ENCODE measurements around the gene SPATC1L.
"Not testable (repeated sequence)": the region's sequence is repeated elsewhere in the genome, so short reads cannot be mapped to it uniquely, and the experiment has no call there.

The SPATC1L gene

DNA sequence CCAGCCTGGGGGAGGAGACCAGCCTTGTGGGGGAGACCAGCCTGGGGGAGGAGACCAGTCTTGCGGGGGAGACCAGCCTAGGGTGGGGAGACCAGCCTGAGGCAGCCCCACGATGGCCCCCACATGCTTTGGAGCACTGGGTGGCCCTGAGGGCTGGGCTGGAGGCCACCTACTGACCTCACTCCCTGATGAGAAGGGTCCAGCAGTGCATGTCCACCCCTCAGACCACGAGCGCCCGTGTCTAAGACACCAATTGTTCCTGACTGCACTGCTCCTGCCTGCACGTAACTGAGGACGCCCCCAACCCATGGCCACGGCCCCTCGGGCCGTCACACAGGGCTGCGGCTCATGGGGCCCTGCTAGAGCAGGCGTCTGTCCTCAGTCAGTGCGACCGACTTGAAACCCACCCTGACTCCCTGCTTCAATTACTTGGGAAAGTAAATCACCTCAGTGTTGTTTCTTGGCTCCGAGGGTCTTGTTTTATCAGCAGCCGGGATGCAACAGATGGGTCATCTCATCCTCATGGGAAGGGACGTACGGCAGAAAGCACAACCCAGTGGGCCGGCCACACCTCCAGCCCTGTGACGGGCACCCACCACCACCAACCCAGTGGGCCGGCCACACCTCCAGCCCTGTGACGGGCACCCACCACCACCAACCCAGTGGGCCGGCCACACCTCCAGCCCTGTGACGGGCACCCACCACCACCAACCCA is at the start of gene SPATC1L:
TSS of gene SPATC1L (minus strand) at position 550 of the 715 bp plus-strand sequence. CDS start 1,643 bp downstream, outside the sequence.
- DNase-seq, result peak; percentile 61

- no peak for DNase-seq
These were observed 45.6 kb upstream of the SPATC1L start for GRCh38 chr21:46229923-46230260.

GRCh38 chr21:46229133-46229922 is 45.1 kb upstream of the SPATC1L start:
- DNase-seq, result peak; percentile 83

GRCh38 chr21:46228345-46229051 is 44.2 kb upstream of the SPATC1L start, which contains the start of gene LSS:
Gene LSS (minus strand): TSS chr21:46228774. CDS start chr21:46228745, 29 bp downstream.
- DNase-seq, result peak; percentile 97

GRCh38 chr21:46227811-46228344 is 43.6 kb upstream of the SPATC1L start:
- no peak for DNase-seq

GRCh38 chr21:46226920-46227599 is 42.8 kb upstream of the SPATC1L start:
- no peak for DNase-seq

DNA sequence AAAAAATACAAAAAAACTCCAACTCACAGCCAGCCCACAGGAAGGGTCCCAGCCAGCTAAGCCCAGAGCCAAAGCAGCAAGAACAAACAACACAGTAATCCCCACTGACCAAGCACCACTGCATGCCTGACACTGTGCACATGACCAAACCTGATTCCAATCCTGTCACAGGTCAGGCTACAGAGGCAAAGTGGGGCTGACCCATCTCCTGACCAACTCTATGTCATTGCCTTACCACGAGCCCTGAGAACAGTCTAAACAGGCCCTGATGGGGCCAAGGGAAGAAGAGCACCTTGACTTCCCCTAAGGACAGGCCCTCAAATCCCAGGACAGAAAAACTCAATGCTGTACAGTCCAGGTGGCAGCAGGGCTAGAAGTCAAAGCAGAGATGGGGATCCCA is 41.9 kb upstream of the SPATC1L start:
- no peak for DNase-seq

DNA sequence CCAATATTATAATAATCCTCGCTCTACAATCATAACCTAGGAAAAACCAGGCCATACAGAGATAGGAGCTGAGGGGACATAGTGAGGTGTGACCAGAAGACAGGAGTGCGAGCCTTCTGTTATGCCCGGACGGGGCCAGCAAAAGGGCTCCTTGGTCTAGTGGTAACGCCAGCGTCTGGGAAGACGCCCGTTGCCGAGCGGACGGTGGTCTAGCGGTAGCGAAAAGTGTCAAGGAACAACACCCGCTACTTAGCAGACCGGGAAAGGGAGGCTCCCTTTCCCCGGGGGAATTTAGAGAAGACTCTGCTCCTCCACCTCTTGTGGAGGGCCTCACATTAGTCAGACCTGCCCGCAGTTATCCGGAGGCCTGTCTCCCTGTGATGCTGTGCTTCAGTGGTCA is 39.4 kb upstream of the SPATC1L start:
- not testable (repeated sequence) for DNase-seq

DNA sequence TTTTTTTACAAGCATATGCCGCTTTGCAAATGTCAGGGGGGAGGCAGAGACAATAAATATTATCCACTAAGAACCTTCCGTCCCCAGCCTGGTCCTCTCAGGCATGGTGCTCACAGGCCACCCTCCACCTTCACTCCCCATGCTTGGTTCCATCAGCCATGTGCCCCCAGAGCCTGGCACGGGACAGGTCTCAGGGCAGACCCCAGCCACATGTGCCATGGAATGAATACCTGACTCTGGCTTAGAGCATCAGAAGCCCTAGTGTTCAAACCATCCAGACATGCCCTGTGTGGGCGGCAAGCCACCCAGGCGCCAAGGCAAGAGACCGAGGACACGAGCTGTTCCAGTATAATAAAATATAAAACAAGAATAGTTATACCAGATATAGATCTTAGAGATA is 39.0 kb upstream of the SPATC1L start:
- no peak for DNase-seq

GRCh38 chr21:46222436-46223116 is 38.3 kb upstream of the SPATC1L start:
- no peak for DNase-seq

DNA sequence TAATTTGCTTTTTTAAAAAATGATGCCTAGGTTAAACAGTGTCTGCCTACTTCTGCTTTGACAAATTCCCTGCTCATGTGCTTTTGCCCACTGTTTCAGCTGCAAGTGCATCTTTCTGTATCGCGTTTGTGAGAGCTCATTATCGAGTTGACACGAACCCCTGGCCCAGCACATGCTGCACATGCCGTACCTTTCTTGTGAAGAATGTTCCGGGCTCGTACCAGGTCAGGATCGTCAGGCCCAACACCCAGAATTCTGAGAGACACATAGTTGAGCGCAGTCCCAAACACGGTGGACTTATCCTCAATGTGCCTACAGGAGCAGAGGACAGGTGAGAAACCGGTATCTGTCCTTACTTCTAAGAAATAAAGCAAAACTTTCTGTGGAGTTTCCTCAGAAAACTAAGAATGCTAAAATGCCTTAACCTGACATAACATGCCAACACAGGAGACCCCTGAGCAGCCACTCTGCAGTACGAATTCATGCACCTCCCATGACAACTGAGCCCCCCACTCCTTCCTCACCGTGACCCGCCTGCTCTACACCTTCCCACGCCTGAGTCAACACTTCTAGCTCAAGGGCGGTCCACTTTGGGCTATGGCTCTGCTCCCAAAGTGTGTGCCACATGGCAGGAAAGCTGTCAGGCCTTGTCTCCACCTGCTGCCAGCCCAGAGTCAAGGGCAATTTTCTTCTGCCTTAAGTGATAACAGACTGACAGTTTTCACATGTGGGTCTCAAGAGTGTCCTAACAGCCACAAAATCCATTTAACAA is 37.6 kb upstream of the SPATC1L start:
- DNase-seq, result no peak

- DNase-seq, result no peak
These were observed 36.6 kb upstream of the SPATC1L start for GRCh38 chr21:46220847-46221246.

- DNase-seq, result peak; percentile 52
These were observed 36.1 kb upstream of the SPATC1L start for GRCh38 chr21:46220275-46220810.

DNA sequence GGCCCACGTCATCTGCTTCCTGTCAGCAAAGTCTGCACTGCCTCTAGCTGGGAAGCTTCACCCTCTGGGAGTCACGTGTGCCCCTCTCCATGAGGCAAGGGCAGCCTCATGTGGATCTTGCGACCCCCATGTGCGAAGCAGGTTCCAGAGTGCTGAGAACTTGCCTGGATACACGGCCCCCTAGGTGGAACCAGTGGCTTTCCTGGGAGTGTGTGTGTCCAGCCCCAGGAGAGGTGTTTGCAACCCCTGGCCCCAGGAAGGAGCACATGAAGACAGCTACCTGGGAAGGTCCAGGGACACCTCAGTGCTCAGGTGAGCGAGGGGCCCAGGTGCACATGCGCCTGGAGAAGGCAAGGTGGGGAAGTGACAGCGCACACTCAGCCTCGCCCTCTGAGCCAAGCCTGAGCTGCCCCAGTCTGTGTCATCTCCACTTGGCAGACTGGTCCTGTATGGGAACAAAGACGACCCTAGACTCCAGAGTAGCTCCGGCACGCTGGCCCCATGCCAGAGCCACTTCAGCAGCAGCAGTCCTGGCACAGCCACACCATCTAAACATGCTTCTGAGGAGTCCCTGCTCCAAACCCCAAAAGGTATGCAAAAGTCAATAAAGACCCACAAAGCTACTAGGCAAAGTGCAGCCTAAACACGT is 35.5 kb upstream of the SPATC1L start:
- peak; percentile 86 for DNase-seq

DNA sequence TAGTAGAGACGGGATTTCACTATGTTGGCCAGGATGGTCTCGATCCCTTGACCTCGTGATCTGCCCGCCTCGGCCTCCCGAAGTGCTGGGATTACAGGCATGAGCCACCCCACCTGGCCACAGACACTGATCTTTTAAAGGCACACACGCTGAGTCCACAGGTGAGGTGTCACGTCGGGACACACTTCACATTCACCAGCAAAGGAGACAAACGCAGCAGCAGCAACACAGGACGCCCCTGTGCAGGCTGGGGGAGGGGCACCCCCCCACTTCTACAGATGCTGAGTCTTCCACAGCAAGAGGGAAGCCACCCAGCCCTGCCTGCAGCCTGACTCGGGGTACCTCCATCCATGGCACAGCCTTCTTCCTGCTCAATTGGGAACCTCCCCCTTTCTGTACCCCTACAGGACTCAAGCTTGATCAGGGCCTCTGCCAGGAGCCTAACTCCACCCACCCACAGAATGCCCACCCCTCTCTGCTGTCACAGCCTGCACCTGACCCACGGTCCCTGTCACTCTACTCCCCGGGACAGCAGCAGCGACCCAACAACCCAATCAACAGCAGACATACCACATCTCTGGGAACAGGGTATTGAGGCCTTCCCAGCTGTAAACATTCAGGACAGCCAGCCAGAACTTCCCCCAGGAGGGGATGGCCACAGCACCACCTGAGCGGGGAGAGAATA is 34.8 kb upstream of the SPATC1L start:
- DNase-seq, result no peak

DNA sequence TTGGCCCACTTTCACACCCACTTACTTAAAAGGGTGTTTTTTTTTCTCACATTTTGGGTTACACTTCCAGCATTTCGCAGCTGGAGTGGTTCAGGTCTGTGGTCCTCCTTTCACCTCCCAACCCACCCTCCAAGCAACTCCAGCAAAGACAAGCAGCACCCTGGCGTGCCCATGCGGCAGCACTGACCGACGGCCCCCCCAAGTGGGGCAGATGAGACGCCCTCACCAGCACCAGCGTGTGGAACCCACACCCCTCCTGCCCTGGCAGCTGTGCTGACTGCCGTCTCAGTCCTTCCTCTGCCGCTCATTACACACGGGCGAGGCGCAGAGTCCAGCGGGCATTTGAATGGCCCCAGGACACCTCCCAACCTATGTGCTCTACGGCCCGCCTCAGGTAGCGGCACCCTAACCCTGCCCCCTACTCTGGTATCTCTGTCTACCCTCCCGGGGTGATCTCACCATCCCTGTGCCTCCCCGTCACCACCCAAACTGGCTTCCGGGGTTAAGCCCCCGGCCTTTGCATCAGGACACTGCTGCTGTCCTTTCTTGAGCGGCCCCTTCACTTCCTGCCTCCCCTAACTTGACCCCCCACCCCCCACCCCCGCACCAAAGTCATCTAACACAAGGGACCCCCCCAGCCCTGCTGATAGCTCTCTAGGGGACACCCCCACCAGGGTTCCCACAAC is 33.4 kb upstream of the SPATC1L start:
- DNase-seq, result no peak

DNA sequence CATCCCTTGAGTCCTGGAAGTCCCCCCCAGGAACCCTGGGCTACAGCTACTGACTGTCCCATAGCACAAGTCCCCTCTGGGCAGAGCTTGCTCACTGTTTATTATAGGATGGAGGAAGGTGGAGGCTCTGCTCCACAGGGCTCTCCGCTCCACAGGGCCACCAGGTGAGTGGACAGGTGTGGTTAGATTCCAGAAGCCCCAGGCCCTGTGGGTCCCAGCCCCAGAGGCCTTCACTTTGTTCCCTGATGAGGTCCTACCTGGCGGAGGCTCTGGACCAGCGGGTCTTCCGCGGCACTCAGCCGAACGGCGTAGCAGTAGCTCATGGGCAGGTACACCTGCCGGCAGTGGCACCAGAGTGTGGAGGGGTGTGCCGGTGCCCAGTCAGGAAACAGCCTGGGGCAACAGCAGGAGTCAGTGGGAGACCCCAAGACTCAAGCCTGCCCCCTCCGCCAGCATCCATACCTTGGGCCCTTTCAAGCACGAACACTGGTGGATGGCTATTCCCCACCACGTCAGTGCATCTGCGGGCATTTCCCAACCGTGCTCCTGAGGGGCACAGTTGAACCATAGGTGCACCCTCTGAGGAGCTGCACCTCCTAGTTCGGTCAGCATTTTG is 32.0 kb upstream of the SPATC1L start:
- DNase-seq, result no peak

DNA sequence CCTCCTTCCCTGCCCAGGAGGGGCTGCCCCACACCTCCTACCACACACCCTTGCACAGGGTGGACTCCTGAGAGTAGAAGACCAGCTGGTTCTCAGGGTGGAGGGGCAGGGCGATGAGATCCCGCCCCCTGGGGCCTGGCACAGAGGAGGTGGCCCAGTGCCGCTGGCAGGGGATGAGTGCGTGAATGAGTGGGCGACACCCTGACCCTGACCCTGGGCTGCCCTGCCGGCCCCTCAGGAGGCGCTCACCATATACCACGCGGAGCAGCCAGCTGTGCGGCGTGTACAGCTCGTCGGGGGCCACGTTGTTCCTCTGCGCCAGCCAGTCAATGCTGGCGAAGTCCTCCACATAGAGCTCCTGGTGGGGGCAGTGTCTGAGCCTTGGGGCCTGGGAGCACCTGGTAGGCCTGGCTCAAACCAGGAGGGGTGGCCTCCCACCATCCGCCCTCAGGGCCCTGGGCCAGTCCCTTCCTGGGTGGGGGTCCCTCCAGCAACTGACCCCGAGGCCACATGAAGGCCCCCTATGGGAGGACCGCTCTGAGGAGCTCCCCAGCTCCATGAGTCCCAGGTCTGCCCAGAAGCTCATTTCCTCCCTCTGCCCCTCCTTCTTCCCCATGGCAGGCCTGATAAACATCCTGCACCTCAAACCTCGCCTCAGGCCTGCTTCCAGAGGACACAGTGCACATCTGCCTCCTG is 31.3 kb upstream of the SPATC1L start:
- no peak for DNase-seq
